Stimulated activated CD8-positive, alpha-beta memory T cell treated with anti-CD3 and anti-CD28 coated beads, Interleukin-7, amount 100 ng/mL, for 4 hours (primary cell): ENCODE measurements around the gene HSPA14.
"Not testable (repeated sequence)": the region's sequence is repeated elsewhere in the genome, so short reads cannot be mapped to it uniquely, and the experiment has no call there.

Source experiments
- DNase-seq, 2 donors: peaks; one replicate each; pipeline ENCODE4 v3.0.0-alpha.2; 2020; ENCODE audit warnings: low read depth in 2 of 2

HSPA14 gene

DNA sequence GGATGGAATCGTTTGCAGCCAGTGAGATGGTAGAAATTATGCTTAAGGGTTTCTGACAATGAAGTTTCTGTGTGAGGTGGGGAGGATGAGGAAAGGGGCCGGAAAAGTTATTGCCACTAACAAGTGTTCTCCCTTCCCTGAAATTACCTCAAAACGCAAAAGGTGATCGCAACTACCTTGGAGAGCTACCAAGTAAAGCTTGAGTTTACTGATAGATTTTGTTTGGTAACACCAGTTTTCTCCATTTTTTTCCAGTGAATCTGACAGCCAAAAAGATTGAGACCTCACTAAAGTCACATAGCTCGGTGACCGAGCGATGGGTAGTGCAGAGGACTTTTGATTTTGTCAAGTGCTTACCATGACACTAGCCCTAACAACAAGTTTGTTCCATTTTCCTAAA is 42.1 kb downstream of the HSPA14 start:
- no peak for DNase-seq

DNA sequence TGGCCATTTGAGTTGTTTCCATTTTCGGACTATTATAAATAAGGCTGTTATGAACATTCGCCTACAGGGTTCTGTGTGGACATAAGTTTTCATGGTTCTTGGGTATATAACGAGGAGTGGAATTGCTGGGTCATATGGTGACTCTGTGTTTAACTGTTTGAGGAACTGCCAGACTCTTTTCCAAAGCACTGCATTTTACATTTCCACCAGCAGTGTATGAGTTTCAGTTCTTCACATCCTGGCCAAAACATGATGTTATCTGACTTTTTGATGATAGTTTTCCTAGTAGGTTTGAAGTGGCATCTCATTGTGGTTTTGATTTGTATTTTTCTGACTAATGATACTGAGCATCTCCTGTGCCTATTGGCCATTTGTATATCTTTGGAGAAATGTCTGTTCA is 46.0 kb downstream of the HSPA14 start:
- no peak for DNase-seq

DNA sequence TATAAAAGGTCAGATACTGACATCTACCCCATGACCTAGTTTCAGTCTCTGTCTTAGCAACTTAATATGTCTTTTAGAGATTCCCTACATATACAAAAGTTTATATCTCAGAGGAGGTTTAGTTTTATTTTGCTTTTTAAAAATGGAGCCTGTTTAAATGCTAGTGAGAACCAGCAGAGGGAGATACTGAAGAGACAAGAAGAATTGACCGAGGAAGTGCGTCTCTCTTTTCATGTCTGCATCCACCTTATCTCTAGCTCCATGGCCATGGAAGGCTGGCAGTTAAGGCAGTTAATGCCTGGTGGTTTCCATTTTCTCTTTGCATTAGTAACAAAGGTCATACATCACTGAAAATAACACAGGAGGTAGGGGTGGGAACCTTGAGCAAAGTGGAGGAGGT is 51.2 kb downstream of the HSPA14 start:
- no peak for DNase-seq

GRCh38 chr10:14891151-14891550 is 53.0 kb downstream of the HSPA14 start:
- DNase-seq = no peak

DNA sequence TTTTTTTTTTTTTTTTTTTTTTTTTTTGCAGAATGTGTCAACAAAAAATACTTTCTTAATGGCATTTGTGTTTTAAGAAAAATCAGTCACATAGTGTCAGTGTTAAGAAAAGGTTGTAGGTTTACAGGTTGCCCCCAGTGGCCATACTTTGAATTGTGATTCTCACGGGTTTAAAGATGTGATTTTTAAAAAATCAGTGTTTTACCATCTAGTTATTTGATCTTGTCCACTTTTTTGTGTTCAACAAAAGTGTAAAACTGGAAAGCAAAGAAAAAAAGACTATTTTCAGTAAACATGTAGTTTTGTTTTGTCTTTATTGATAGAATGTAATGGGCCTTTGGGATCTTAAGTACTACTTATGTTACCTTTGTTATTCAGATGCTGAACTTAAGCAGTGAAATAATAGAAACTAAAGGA is 66.2 kb downstream of the HSPA14 start:
- no peak for DNase-seq

DNA sequence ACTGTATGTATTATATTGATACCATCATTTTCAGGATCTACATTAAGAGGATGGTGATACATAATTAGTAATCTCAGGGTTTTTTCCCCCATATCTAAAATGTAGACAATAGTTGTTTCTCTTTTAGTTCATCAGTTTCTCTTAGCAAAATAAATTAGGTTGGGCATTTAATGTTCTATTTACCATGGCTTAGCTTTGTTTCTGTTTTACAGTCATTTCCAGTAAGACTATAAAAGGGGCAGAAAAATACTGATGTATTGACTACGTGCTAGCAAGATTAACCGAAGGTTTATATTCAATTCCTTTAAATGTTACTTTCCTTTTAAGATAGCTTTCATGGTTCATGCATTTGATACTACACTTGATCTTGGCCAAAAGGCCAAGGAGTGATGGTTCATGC is 66.8 kb downstream of the HSPA14 start:
- DNase-seq = no peak

GRCh38 chr10:14905890-14906289 is 67.8 kb downstream of the HSPA14 start:
- no peak for DNase-seq

DNA sequence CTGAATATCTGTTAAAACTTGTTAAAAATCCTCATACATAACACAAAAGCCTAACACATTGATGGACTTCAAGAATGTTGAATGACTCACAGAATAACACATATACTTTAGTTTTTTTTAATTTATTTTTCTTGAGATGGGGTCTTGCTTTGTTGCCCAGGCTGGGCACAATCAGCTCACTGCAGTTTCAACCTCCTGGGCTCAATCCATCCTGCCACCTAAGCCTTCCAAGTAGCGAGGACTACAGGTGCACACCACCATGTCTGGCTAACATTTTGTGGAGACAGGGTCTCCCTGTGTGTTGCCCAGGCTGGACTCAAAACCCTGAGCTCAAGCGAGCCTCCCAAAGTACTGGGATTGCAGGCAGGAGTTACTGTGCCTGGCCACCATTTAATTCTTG is 68.7 kb downstream of the HSPA14 start:
- no peak for DNase-seq

GRCh38 chr10:14907591-14907990 is 69.5 kb downstream of the HSPA14 start:
- not testable (repeated sequence) for DNase-seq

DNA sequence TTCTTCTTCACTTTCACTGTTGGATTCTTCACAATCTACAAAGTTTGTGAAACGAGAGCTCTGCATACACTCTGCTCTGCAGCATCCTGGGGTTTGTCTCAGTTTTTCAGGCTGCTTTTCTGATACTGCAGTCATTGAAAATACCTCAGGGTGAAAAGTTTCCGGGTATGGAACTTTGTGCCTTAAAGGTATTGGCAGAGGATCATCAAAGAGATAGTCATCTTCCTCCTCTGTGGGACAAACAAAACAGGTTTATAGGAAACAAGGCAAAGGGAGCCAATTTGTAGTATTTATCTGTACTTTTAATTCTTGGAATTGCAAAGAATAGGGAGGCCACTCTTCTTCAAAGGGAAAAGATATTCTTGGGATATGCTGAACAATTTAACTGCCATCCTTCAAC is 71.0 kb downstream of the HSPA14 start:
- DNase-seq = no peak

GRCh38 chr10:14910953-14911352 is 72.8 kb downstream of the HSPA14 start:
- no peak for DNase-seq

DNA sequence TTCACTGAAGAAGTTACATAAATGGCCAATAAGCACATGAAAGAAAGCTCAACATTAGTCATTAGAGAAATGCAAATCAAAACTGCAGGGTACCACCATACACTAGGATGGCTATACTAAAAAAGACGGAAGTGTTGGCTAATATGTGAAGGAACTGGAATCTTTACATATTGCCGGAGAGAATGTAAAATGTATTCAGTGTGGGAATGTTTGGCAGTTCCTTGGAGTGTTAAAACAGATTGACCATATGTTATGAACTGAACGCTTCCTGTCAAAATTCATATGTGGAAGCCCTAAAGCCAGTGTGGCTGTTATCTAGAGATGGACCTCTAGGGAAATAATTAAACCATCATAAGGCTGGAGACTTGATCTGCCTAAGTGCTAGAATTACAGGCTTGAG is 73.7 kb downstream of the HSPA14 start:
- DNase-seq = no peak

DNA sequence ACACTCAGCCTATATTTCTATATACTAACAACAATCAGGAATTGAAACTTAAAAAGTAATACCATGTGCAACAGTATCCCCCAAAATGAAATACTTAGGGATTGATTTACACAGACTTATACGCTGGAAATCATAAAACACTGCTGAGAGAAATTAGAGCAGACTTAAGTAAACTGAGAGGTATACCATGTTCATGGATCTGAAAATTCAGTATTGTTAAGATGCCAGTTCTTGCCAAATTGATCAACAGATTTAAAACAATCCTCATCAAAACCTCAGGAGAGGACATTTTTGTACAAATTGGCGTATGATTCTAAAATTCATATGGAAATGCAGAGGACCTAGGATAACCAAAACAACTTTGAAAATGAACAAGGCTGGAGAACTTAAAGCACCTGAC is 78.5 kb downstream of the HSPA14 start:
- DNase-seq = no peak

GRCh38 chr10:14917827-14918226 is 79.7 kb downstream of the HSPA14 start:
- no peak for DNase-seq

DNA sequence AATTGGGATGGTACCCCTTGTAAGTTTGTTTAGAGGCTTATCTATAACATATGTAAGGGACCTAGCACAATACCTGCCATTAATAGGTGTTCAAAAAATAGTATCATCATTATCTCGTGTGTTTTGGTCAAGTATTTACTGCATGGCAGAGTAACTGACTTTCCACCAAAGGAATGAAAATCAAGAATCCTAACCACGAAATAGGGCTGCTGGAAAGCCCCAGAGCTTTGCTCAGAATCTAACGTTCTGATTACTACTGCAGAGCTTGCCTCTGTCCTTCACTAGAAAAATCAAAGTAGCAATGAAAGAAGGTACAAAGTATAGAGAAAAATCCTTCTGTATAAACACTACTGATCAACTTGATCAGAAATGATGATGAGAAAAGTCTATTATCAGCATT is 80.9 kb downstream of the HSPA14 start:
- no peak for DNase-seq
